GM18873 (cell line): ENCODE data around the gene C2CD2.
A peak's percentile ranks its signal among the peaks of the same experiment; 100 is the strongest.

Source experiments
- ATAC-seq: cut with Tn5 transposase; IDR thresholded peaks from one replicate; pipeline ENCODE4 v1.9.1; 2021; ENCODE audit warnings: mild to moderate bottlenecking, moderate library complexity, moderate number of reproducible peaks; ENCODE audit not compliant: unreplicated experiment, low FRiP score

Gene C2CD2

DNA sequence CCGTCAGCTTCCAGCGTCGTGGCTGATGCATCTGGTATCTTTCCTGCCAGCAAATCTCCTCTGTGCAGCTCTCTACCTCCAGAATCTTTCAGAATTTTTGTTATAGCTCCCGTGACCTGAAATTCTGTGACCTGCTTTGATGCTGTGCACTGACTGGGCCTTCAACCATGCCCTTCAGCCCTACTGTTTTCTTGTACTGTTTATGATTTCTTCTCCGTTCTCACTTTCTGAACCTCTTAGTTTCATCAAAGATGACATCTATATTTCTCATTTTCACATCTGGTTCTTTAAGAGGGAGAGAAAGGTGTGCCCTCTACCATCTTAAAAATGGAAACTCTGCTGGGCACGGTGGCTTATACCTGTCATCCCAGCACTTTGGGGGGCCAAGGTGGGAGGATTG is 80.4 kb downstream of the C2CD2 start:
- no peak for ATAC-seq

DNA sequence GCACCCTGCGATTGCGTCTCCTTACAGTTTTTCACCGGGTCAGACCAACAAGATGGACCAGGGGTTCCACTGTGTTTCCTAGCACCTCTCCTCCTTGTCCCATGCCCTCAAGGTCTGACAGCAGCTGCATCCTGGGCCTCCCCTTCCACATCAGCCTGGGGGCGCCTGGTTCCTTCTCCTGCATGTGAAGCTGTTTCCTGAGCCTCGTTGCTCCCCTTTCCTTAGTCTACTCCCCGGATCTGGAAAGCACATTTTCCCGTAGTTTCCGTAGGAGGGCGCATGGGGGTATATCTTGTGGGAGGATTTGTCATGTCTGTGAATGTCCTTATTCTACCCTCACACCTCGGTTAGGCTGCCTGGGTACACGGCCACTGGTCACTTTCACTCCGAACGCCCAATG is 80.8 kb downstream of the C2CD2 start:
- ATAC-seq = no peak

DNA sequence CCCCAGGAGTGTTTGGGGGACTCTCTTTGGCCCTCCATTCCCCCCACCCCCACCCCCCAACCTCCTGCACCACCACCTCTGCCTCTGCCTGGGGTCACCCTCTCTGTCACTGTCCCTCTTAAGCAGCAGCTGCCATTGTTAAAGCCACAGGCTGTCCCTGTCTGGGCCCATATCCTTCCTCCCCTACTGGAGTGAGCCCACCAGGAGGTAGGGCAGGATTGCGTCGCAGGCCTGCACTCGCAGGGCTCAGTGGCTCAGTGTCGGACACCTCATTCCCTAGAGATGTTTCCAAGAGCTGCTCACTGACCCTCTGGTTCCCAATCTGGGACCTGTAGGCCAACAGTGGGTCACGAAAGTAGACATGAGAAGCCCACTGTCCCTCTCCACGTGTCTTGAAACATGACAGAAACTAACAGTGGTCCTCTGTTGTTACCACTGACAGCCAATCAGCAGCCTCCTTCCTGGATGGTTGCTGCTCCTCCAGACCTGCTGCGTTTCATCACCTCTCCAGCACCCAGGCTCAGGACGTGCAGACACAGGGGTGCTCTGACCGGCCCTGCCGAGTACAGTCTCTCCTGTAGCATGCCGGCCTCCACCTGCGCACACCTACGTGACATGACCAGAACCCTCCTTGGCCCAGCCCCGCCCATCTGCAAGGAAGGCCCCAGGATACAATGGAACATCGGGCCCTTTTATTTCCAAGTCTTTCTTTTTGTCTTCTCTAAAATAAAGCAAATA is 82.4 kb downstream of the C2CD2 start:
- ATAC-seq = no peak

GRCh38 chr21:41869771-41870170 is 84.0 kb downstream of the C2CD2 start:
- no peak for ATAC-seq

- peak; percentile 60 for ATAC-seq
Observed at GRCh38 chr21:41868062-41868710, 85.6 kb downstream of the C2CD2 start.

GRCh38 chr21:41867313-41867712 is 86.5 kb downstream of the C2CD2 start:
- no peak for ATAC-seq

DNA sequence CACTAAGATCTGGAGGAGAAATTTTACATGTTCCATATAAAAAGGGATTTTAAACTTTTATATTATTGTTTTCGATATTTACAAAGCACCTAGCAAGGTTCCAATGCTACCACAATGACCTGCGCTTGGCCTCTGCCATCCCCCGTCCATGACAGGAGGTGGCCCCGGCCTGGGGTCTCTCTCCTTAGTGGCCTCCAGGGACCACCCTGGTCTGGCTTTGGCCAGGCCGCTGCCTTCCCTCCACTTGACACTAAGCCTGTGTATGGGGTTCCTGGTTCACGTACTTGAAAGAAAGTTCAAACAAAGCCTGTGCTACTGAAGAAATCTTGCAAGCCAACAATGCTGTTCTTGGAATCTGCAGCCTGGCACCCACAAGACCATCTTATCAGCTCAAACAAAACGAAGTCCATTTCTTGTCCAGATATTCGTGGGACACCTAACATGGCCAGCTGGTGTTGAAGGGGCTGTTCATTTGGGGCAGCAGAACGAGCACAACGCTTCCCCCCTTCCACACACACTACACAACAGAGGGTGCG is 87.5 kb downstream of the C2CD2 start:
- ATAC-seq = no peak

DNA sequence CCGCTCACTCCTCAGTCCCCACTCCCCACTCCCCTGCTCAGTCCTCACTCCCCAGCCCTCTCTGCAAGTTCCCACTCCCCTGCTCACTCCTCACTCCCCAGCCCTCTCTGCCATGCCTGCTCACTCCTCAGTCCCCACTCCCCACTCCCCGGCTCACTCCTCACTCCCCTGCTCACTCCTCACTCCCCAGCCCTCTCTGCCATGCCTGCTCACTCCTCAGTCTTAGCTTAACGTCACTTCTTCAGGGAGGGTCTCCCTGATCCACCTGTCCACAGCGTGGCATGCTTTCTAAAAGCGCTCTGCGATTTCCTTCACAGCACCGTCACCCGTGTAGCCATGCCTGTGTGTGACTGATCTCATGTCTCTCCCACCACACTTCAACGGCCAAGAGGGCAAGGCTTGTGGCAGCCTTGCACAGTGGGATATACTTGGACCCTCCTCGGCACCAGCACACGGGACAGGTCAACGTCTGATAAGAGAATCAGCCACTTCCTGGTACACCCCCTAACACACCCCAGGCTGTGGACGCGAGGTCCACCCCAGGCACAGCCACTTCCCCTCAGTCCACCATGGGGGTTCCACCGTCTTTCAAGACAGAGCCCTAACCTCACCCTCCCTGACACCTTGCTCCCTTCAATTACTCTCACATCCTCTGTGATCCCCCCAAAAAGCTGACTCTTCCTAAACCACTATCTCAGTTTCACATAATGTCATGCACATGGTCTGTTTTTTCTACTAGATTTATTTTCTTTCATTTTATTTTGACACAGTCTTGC is 88.6 kb downstream of the C2CD2 start:
- ATAC-seq = no peak

GRCh38 chr21:41864311-41865001 is 89.4 kb downstream of the C2CD2 start:
- no peak for ATAC-seq

DNA sequence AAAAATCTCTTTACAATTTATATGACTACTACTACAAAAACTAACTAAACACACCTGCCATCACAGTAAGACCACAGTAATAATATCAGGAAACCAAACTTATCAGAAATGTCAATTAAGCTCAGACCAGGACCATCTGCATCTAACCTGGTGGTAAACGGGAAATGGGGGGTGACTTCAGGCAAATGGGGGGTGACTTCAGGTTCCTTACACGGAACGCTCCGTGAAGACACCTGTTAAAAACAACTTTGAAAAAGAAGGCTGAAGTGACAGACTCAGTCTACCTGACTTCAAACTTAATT is 90.4 kb downstream of the C2CD2 start:
- no peak for ATAC-seq

DNA sequence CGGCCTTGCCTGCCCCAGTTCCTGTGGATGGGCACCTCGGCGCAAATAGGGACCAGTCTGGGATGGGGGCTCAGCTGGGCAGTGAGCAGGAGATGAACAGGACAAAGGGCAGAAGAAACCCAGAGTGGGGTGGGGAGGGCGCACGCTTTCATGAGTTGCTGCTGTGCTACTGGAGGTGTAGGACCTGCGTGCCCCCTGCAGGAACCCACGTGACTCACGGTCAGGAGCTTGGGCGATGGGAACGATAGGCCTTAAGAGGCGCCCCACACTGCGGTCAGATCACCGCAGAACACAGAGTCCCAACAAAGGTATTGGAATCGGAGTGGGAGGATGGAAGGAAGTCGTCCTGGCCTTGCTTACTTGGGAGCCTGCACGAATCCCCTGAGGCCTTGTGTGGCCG is 91.8 kb downstream of the C2CD2 start:
- no peak for ATAC-seq

DNA sequence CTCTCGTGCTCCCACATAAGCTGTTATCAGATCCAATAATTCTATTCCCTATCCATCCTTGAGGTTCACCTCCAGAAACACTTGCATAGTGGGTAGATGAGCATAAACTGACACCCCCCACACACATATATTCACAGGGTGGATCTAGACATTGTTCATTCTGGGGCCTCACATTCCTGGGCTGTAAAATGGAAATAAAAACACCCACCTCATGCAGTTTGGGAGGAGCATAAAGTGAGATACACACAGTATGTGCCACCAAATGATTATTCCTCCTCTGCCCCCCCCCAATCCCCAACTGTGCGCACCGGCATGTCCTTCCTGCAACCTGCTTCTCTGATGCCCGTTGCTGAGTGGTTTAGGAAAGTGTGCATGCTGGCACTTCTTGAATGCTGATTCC is 92.6 kb downstream of the C2CD2 start:
- no peak for ATAC-seq

GRCh38 chr21:41859297-41859980 is 94.4 kb downstream of the C2CD2 start:
- ATAC-seq = no peak

GRCh38 chr21:41858466-41859296 is 95.1 kb downstream of the C2CD2 start:
- ATAC-seq = no peak

DNA sequence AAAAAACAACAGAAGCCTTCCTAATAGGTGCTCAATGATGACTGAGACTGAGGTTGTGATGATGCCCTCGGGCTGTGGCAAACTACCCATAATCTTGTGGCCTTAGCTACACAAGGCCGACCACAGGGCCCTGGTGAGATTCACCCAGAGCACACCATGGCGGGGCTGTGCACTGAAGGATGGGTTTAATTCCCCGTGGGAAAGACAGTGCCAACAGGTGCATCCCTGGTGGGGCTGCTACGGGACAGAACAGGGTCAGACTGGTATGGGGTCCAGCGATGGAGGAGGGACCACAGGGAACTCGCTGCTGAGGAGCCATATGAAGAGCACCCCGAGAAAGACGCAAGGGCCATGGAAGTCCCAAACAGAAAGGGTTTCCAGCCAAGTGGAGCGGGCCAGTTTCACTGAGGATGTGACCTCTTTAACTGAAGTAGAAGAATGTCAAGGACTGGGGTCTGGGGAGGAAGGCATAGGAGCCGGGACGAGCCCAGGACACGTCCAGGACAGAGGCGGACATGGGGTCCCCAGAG is 96.0 kb downstream of the C2CD2 start:
- no peak for ATAC-seq

- no peak for ATAC-seq
Observed at GRCh38 chr21:41856572-41856971, 97.2 kb downstream of the C2CD2 start.

DNA sequence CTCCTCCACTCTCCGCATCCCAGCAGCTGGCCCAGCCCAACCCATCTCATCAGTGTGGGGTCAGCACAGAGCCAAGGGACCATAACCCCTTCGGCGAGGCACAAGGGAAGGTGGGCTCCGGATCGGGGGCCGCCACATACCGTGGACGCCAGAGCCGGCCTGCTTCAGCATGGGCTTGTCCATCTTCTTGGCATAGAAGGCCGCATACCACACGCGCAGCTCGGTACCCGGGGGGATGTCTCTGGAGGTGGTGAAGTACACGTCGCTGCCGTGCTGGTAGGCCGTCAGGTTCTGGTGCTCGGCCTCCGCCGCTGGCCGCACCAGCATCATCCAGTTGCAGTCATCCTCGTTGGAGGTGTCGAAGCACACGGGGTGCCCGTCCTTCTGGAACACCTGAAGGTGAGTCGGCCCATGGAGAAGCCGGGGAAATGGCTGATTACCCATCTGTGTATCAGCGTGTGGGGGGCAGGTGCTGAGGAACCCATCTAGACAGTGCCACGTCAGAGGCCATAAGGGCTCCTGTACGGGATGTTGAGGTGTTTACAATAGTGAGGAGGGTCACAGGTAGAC is 99.3 kb downstream of the C2CD2 start:
- ATAC-seq = no peak

DNA sequence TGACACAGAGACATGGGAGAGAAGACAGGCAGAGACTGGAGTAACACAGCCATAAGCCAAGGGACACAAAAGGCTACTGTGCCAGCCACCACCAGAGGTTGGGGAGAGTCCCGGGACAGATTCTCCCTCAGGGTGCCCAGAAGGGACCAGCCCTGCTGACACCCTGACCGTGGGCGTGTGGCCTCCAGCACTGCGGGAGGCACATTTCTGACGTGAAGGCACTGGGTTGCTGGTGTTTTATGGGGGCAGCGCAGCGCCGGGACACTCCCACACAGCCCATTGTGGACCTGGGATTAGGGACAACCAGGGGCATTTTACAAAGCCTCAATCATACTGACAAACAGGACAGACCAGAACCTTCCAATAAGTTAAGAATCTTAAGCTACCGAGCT is 100.9 kb downstream of the C2CD2 start:
- ATAC-seq = no peak
